A673 (cell line): Measurements from ENCODE around the gene TFAM.

Experiments used
- CTCF ChIP-seq: fragments of 300-800, 200-600 bp; sonication (generic); conservative IDR thresholded peaks from 2 replicates; pipeline ENCODE4 v1.5.1; 2017; ENCODE audit warnings: low read depth, mild to moderate bottlenecking, antibody characterized with exemption, low read length, moderate library complexity, mixed read lengths
- EZH2 ChIP-seq: fragments of 200-600 bp; sonication (generic); IDR thresholded peaks from 2 replicates; pipeline ENCODE4 v1.6.1; 2017; ENCODE audit warnings: borderline replicate concordance, low read depth, mild to moderate bottlenecking, mixed read lengths, antibody characterized with exemption, low read length; ENCODE audit not compliant: poor library complexity, severe bottlenecking

- TF ChIP-seq CTCF, result no peak
- TF ChIP-seq EZH2, result no peak
These were observed 50.9 kb downstream of the TFAM start for GRCh38 chr10:58436071-58436470.
